ENCODE data around the gene CREB5. TPM values are rescaled to one million over a fixed set of nuclear protein-coding genes. Genes with fewer than 3 reads are reported as not detected.

CREB5 gene
- total and polyA plus RNA-seq, 2 of the 8 experiments (the other 6 are each of a cell fraction or from before 2014, with no cell fraction given) = 2.4 to 2.7 TPM

DNA sequence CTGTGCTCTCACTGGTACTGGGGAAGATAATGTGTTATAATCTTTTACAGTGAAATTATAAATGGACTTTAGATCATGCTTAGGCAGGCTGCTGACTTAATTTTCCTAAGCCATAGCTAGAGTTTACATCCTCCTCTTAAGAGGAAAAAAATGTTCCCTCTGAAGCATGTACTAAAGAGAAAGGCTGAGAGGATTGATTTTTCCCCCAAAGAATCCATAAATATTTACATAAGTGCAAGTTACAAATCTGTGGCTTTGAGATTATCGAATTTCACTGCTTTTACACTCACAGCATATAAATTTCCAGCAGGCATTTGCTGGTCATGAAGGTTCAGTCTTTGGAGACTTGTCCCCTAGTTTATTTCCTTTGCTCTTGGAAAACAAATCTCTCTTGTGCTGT is 43.7 kb downstream of the CREB5 start:
- Histone ChIP-seq H3K4me3 (ENCODE audit: extremely low read depth in 1 of 4, insufficient read depth in 2 of 4, low read depth in 3 of 4, low read length in 4 of 4) (no peak overlapping the region), H3K23ac (ENCODE audit: insufficient read length) (no peak overlapping the region), H3K4ac (replicated peaks; ENCODE audit: insufficient read length, low read depth, low read length) (no peak overlapping the region), H3K27me3 (replicated peaks in 1 of 4; ENCODE audit: control insufficient read depth in 3 of 4, extremely low read depth in 1 of 4, insufficient read depth in 3 of 4, low read length in 3 of 4) (no peaks in the 10 kb centered on the region), H2AK5ac (ENCODE audit: low read depth, low read length) (no peak overlapping the region), H2BK5ac (ENCODE audit: low read depth, low read length) (no peak overlapping the region), H4K5ac (ENCODE audit: insufficient read length, low read depth, low read length) (no peak overlapping the region), H2BK12ac (ENCODE audit: low read depth, low read length) (no peak overlapping the region), H3K9ac (replicated peaks in 1 of 4; ENCODE audit: extremely low read depth in 1 of 4, low read depth in 3 of 4, low read length in 3 of 4) (no peak overlapping the region), H2AFZ (ENCODE audit: low read length) (no peak overlapping the region), H3K79me1 (ENCODE audit: low read depth, low read length) (no peaks in the 10 kb centered on the region), H2BK120ac (replicated peaks; ENCODE audit: low read depth, low read length) (no peak overlapping the region), H3K18ac (ENCODE audit: extremely low read depth, low read length) (no peak overlapping the region), H4K8ac (ENCODE audit: extremely low read depth, insufficient read depth, low read length) (no peak overlapping the region), H3K23me2 (ENCODE audit: low read depth, low read length) (no peaks in the 10 kb centered on the region), H3K14ac (ENCODE audit: insufficient read length) (no peak overlapping the region), H2BK20ac (ENCODE audit: low read length) (no peak overlapping the region), H4K20me1 (replicated peaks in 1 of 2; ENCODE audit: control insufficient read depth in 1 of 2, insufficient read depth in 2 of 2, low read length in 2 of 2) (no peaks in the 10 kb centered on the region), H3K56ac (replicated peaks; ENCODE audit: insufficient read length, low read depth, low read length) (no peak overlapping the region), H3K36me3 (ENCODE audit: control insufficient read depth in 2 of 4, insufficient read depth in 4 of 4, low read length in 3 of 4) (no peaks in the 10 kb centered on the region), H3K27ac (ENCODE audit: low read depth, low read length) (no peak overlapping the region), H3K4me1 (replicated peaks in 1 of 4; ENCODE audit: control insufficient read depth in 3 of 4, insufficient read depth in 4 of 4, low read length in 3 of 4) (peaks cover 0 to 6% (median under 1%) of the 10 kb centered on the region in 4 experiments; a peak in 3 of 7 replicates), H4K91ac (replicated peaks; ENCODE audit: insufficient read length, low read length) (no peak overlapping the region), H3K4me2 (ENCODE audit: insufficient read depth in 1 of 2, low read depth in 2 of 2, low read length in 2 of 2) (0 out of 4 replicates have a peak overlapping the region, but pooled peaks of 1 of the 2 experiments have one; percentile 20), H3K9me3 (ENCODE audit: insufficient read depth in 2 of 2, low read depth in 1 of 2, low read length in 1 of 2) (no peaks in the 10 kb centered on the region), H2BK15ac (ENCODE audit: low read length) (no peak overlapping the region), H3K79me2 (ENCODE audit: control insufficient read depth in 1 of 2, insufficient read depth in 2 of 2, low read length in 2 of 2) (no peaks in the 10 kb centered on the region)
- POLR2A ChIA-PET (ENCODE audit: partially characterized antibody) = no interaction called here
- no peak for TF ChIP-seq SRF (IDR thresholded peaks at IDR 0.05; ENCODE audit: low read depth, low read length)
- no peak for TF ChIP-seq BRCA1 (IDR thresholded peaks at IDR 0.05; ENCODE audit: low read depth, low read length)
- no peak for TF ChIP-seq EZH2 (IDR thresholded peaks at IDR 0.05; ENCODE audit: low read depth, low read length, severe bottlenecking)
- TF ChIP-seq PHF8 (conservative IDR thresholded peaks at IDR 0.05; ENCODE audit: low read depth, low read length) = no peak
- TF ChIP-seq, protein P1, sequence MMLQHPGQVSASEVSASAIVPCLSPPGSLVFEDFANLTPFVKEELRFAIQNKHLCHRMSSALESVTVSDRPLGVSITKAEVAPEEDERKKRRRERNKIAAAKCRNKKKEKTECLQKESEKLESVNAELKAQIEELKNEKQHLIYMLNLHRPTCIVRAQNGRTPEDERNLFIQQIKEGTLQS (IDR thresholded peaks at IDR 0.05; ENCODE audit: insufficient read depth, low read depth, low read length) = no peak
- TF ChIP-seq RBBP5 (IDR thresholded peaks at IDR 0.05; ENCODE audit: borderline replicate concordance, low read depth, low read length) = no peak
- TF ChIP-seq BCL11A (IDR thresholded peaks at IDR 0.05; ENCODE audit: low read depth in 2 of 2, low read length in 2 of 2) = no peak
- no peak for TF ChIP-seq NRF1 (IDR thresholded peaks at IDR 0.05; ENCODE audit: low read depth, low read length)
- no peak for TF ChIP-seq ZNF274 (IDR thresholded peaks at IDR 0.05; ENCODE audit: borderline replicate concordance, extremely low read depth, low read length)
- TF ChIP-seq FOSL1 (IDR thresholded peaks at IDR 0.05; ENCODE audit: insufficient read depth, low read depth, low read length) = no peak
- WGBS, 2 experiments (ENCODE audit: extremely low coverage in 1 of 2, insufficient coverage in 1 of 2, insufficient read length in 1 of 2, insufficient replicate concordance in 2 of 2, low coverage in 1 of 2, low lambda C conversion rate in 2 of 2, missing lambda C conversion rate in 1 of 2) = 84% methylated on average over 1 of the region's 1 CpG; no CpG with 5 or more reads in 1 of the 2 experiments
- DNase-seq (ENCODE audit: low read depth in 1 of 2, low spot score in 2 of 2) (no peak), FAIRE-seq (no peak)
- CTCF ChIA-PET (ENCODE audit: partially characterized antibody) = interaction anchor here (1.6 kb wide), 1 partner anchor 81 kb away, joined by 3 read pairs; no protein-coding TSS in a partner anchor
